Superior temporal gyrus (tissue), 1 donor: Measurements from ENCODE around the gene LGALS3BP.

Source experiments
- DNase-seq: peaks from one replicate; pipeline ENCODE4 v3.0.0-alpha.2; 2016; ENCODE audit errors: extremely low spot score

Gene LGALS3BP

GRCh38 chr17:78981010-78981888 lies 1.5 kb upstream of the LGALS3BP start:
- DNase-seq: no peak

DNA sequence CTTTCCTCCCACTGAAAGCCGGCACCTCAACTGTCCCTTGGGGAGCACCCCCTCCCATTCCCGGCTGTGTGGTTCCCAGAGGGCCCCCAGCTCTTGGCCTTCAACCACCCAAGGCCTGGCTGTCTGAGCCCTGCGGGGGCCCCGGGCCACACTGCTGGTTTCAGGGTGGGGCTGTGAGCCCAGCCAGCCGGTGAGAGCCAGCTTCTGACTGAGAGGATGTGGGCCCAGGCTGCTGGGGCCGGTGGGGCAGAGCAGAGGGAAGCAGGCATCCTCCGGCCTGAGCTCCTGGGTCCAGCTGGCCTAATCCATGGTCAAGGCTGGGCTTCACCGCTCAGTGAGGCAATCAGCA lies 875 bp upstream of the LGALS3BP start:
- no peak for DNase-seq

DNA sequence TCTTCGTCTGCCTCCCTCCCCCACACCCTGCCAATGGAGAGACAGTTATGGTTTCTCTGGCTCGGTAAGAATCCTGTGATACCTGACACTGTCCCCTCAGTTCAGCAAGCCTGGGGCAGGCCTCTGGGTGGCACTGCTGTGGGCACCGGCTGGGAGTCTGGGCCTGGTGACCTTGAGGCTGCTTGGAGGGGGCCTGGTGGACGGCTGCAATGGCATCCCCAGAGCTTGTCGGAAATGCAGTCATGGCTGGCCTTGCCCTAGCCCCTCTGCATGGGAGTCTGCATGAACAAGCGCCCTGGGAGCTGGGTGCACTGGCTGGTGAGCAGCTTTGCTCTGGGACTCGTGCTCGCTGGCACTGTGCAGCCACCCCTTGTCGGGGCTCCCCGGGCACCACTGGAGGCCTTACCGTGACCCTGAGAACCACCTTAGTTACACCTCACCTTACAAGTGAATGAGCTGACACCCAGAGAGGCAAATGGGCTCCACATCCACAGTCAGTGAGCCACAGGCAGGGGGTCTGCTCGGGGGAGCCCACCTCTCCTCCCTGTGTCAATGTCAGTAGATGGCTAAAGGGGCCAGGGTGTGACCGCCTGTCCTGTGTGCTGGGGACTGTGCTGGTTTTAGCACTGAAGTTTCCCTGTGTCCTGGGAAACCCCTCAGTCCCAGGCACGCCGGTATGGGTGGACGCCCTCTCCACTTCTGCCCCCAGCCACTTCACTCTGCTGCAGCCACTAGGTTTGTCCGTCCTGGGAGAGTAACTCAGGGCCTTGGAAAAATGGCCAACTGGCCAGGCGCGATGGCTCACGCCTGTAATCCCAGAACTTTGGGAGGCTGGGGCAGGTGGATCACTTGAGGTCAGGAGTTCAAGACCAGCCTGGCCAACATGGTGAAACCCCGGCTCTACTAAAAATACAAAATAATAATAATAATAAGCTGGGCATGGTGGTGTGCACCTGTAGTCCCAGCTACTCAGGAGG lies 1.4 kb downstream of the LGALS3BP start:
- no peak for DNase-seq

GRCh38 chr17:78977681-78977943 lies 2.1 kb downstream of the LGALS3BP start:
- DNase-seq: no peak

GRCh38 chr17:78976907-78977680 lies 2.6 kb downstream of the LGALS3BP start:
- DNase-seq: no peak

GRCh38 chr17:78974635-78975591 lies 4.8 kb downstream of the LGALS3BP start:
- DNase-seq: peak; percentile 46

DNA sequence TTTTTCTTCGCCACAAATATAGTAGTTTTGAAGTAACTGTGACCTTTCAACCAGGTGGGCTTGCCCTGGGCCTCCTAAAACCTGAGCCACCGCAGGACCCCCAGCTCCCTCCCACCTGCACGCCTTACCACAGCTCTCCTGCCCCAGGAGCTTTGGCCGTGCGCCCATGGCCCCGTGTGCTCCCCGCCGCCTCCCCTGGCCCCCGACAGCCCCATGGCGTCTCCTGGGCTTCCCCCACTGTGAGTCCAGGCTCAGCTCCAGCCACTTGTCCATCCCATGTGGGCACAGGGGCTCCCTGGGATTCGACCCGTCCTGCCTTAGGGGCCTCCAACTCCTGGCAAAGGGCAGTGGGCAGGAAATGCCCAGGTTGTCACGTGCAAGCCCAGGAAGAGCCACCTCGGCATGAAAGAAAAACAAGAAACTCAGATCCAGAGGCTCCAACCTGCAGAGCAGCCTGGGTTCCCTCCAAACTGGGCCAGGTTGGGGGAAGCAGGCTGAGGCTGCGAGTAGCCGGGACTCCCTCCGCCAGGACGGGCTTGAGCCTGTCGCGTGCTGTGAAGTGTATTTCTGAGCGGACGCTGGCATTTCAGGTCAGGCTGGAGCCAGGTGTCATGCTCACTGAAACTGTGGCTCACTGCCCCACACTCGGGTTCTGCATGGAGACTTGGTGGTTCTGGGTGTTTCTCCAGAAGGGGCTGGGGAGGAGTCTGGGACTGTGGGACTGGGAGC lies 5.8 kb downstream of the LGALS3BP start:
- DNase-seq: no peak

DNA sequence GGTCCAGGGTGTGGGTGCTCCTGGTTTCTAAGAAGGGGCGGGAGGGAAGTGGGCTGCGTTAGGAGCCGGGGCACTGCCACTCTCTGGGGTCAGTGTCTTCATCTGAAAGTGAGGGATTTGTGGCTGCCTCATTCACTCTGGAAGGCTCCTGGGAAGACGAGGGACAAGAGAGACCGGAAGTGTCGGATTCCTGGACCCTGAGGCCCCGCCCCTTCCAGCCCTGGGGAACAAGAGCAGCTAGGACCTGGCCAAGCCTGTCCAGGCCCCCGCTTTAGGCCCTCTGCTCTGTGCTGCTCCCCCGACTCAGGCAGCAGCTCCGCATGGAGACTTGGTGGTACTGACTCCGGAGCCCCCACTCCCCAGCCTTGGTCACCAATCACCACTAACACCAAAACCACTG lies 6.5 kb downstream of the LGALS3BP start:
- no peak for DNase-seq

GRCh38 chr17:78972507-78973105 lies 7.1 kb downstream of the LGALS3BP start:
- no peak for DNase-seq

DNA sequence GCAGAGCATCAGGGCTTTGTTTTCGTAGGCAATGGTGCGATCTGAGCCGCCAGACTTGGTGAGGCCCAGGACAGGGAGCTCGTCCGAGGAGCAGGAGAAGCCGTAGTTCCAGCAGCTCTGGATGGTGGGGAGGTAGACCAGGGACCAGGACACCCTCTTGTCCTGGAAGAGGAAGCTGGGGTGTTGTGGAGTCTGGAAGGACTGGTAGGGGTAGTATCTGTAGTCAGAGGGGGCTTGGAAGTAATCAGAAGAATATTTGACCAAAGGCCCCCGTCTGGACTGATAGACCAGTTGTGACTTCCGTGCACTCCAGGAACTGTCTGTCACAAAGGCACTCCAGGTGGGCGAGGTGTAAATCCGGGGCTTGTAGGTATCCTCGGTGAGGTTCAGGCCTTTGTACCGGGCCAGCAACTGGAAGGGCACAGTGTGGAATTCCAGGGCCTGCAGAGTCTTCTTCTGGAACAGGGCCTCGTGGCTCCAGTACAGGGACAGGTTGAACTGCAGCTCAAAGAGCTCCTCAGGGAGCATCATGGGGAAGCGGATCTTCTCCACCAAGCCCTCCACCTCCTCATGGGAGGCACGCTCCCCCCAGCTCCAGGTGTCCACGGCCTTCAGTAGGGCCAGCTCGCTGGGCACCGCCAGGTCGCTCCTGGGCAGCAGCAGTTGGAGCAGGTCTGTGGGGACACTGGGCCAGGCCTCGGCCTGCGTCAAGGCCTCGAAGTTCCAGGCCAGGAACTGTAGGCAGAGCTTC lies 7.8 kb downstream of the LGALS3BP start:
- DNase-seq: no peak

- peak; percentile 91 for DNase-seq
Measured at GRCh38 chr17:78970834-78971755, 8.6 kb downstream of the LGALS3BP start.

DNA sequence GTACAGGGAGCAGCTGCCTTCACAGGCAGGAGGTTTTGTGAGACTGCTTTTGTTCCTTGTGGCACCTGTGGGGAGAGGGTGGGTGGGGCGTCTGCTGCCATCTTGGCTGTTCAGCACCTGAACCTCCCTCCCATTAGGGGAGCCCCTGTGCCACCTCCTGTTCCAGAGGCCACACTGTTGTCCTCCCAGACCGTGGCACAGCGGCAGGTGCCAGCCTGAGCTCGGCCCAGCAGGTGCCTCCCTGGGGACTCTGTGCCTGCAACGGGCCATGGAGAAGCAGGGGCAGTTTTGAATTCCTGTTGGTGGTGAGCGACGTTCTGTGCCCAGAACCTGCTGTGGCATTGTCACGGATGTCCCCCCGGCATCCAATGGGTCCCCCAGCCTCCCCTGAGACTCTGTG lies 9.9 kb downstream of the LGALS3BP start:
- no peak for DNase-seq

DNA sequence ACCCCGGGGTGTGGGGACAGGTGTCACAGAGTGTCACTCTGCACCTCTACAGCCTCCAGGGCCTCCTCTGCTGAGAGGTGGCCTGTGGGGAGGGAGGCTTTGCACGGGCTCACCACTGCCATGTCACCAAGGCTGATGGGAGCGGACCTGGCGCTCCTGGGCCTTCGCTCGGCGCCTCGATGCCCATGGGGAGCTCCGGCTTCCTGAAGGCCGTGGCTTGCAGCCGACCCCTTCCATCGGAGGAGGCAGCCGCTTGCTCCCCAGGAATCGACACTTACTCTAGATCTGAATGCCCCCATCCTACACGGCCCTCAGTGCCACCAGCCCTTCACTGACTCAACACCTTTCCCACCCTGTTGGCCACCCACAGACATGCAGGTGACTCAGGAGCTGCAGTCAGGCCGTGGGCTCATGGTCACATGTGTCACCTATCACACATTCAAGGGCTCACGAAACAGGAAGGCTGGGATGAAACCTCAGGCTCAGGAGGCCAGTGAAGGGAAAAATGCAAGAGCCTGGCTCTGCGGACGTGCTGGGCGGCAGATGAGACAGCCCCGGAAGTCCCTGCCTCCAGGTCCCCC lies 11.9 kb downstream of the LGALS3BP start:
- DNase-seq: no peak

DNA sequence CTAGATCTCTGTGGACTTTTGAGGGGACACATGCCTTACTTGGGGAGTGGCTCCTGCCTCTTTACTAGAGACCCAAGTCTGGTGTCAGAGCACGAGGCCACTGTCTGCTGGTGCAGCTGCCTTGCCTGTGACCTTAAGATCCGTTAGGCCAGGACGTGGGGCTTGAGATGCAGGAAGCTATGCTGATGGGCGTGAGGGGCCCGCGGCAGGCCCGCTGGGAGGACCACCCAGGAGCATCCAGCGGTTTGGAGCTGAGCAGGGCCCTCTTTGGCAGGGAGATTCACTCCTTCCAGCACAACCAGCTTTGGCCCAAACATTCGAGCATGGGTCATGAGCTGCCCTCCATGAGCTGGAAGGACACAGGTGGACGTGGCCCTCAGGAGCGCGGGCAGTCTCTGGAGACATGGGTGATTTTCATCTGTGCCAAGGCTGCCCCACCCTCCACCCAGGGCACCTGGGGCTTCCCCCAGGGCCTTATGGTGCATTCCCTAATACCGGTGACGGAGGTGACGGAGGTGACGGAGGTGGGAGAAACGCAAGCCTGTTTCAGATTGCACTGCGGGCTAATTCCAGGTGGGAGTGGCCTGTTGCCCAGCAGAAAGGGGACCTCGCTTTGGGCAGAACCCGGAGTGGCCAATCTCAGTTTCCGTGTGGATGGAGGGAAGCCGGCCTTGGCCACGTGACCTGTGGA lies 12.7 kb downstream of the LGALS3BP start:
- no peak for DNase-seq

DNA sequence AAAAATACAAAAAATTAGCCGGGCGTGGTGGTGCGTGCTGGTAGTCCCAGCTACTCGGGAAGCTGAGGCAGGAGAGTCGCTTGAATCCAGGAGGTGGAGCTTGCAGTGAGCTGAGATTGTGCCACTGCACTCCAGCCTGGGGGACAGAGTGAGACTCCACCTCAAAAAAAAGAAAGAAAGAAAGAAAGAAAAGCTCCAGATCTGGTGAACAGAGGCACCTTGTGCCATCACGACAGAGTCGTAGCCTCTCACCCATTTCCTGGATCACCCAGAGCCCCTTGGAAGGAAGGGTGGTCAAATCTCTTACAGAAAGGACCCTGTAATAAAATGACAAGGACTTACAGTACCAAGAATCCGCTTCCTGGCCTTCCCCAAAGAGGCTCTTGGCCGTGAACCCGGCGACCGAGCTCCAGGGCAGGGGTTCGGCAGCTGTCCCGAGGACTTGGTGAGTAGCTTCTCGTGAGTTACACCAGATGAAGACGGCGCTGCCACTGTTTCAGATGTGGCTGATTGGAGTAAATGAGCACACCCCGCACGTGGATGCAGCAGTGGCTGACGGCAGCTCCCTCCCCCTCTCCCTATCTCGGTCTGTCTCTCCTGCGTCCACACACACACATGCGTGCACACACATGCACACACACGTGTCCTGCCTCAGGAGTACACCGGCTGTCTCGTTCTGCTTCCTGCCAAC lies 13.5 kb downstream of the LGALS3BP start:
- DNase-seq: no peak

- no peak for DNase-seq
Measured at GRCh38 chr17:78965491-78965924, 14.2 kb downstream of the LGALS3BP start.
